HG03432 (cell line): ENCODE results near the gene B3GAT3.
"Not testable (repeated sequence)": the region's sequence is repeated elsewhere in the genome, so short reads cannot be mapped to it uniquely, and the experiment has no call there.

ENCODE experiments used
- ATAC-seq: cut with Tn5 transposase; IDR thresholded peaks from one replicate; pipeline ENCODE4 v1.9.1; 2021; ENCODE audit warnings: mild to moderate bottlenecking, moderate library complexity; ENCODE audit not compliant: unreplicated experiment

The B3GAT3 gene

DNA sequence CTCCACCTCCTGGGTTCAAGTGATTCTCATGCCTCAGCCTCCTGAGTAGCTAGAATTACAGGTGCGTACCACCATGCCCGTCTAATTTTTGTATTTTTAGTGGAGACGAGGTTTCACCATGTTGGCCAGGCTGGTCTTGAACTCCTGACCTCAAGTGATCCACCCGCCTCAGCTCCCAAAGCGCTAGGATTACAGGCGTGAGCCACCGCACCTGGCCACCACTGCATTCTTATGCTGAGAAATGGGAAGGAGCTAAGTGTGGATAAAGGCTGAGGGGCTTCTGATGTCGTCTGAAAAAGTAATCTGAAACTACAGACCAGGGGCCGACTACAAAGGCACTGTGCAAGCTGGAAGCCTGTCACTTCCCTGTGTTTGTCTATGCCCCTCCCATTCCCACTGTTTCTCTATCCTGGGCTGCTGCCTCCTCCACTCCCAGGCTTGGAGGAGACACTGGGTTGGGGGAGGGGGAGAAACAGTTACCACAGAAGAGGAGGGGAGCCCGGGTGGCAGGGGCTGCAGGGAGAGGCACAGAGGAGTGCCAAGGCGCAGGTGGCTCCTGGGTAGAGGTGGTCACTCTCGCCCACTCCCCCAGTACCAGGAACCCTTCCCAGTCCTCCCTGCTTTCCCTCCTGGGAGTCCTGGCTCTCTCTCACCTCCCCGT is 17.2 kb downstream of the B3GAT3 start:
- ATAC-seq, result no peak

DNA sequence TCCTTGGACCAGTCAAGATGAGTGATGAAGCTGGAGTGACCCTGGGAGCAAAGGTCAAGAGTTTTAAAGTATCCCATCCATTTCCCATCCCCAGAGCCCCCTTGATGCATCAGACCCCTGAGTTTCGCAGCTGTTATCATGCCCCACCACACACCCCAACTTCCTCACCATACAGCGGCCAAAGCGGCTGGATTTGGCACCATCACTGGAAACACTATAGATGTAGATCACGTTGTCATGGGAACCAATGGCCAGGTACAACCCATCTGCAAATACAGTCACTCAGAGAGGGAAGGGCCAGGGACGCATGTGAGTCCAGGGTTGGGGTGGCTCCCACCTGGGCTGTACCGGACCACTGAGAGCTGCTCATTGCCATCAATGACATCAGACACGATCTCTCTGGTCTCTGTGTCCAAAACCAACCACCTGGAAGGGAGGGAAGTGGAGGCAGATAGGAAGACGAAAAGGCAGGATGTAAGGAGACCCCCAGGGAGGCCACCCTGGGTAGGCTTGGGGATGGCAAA is 17.9 kb downstream of the B3GAT3 start:
- ATAC-seq, result no peak

- no peak for ATAC-seq
Measured at GRCh38 chr11:62603072-62603408, 18.7 kb downstream of the B3GAT3 start.

- no peak for ATAC-seq
Measured at GRCh38 chr11:62602141-62603071, 19.4 kb downstream of the B3GAT3 start.

GRCh38 chr11:62601372-62602140 is 20.2 kb downstream of the B3GAT3 start, which contains the start of gene MTA2:
Gene MTA2, minus strand, starts transcription at chr11:62601865. Its CDS starts 415 bp downstream, at chr11:62601450.
- ATAC-seq, result peak; percentile 80

- no peak for ATAC-seq
Measured at GRCh38 chr11:62601122-62601371, 20.7 kb downstream of the B3GAT3 start.

DNA sequence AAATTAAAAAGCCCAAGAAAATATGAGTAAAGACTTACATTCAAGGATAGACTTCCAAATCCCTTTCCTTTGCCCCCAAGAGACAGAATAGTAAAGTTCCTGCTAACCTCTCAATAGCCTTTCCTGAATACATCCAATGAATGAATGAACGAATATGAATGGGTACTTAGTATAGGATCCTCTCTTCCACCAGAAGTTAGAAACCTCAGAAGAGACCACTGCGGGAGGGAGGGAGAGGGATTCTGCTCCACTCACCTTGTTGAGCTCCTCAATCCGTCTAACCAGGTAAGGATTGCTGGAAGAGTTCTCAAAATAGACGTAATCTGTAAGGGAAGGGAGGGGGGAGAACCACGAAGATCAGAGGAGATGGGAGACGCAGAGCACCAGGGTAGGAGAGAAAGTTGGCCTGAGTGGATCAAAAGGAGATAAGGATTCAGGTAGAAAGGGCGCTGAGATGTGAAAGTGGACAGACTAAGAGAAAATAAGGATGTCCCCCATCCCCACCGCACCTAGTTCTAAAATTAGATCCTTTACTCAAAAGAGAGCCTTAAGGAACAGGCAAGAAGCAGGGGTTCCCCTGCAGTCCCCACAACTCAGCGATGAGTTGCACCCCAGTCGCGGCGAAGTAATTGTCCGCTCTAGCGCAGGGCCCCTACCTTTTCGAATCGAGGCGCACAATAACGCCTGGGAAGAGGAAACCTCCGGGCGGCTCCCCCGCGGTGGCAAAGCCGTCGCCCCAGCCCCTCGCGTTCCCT is 21.2 kb downstream of the B3GAT3 start:
- ATAC-seq, result no peak

- no peak for ATAC-seq
Measured at GRCh38 chr11:62599901-62600300, 21.9 kb downstream of the B3GAT3 start.

GRCh38 chr11:62599069-62599696 is 22.6 kb downstream of the B3GAT3 start:
- peak; percentile 54 for ATAC-seq

DNA sequence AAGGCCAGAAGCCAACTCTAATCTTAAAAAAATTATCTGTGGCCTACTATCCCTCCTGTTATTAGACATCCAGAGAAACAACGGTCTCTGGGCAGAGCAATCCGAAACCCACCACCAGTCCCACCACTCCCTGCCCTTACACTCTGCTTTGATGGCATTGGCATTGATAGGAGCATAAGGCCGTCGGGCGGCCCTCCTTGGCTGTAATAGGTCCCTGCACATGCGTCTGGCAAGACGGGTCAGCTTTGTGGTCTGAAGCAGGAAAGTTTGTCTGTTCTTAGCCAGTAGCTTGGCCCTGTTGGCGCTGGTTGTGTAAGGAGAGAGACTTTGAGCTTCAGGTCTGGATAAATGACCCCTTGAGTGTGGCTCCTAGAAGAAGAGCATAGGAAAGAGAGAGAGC is 26.7 kb downstream of the B3GAT3 start:
- no peak for ATAC-seq

- no peak for ATAC-seq
Measured at GRCh38 chr11:62593434-62594044, 28.2 kb downstream of the B3GAT3 start.

DNA sequence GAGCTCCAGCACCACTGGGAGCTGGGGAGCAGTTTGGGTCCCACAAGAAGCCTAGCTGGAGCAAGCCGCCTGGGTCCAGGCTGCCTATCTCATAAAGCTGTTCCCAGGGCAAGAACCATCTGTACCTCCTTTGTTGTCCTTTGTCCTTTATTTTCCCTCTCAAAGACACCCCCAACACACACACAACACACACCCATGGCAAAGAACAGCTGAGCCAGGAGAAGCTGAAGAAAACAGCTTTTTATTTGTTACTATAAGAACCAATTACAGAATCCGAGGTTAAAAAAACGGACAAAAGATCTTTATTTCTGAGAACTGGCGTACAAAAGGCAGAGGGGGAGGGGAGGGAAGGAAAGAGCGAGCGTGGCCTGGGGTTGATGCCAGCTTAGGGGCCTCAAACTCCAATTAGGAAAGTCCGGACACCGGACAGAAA is 28.8 kb downstream of the B3GAT3 start:
- ATAC-seq, result no peak

GRCh38 chr11:62592146-62592815 is 29.5 kb downstream of the B3GAT3 start:
- ATAC-seq, result no peak

DNA sequence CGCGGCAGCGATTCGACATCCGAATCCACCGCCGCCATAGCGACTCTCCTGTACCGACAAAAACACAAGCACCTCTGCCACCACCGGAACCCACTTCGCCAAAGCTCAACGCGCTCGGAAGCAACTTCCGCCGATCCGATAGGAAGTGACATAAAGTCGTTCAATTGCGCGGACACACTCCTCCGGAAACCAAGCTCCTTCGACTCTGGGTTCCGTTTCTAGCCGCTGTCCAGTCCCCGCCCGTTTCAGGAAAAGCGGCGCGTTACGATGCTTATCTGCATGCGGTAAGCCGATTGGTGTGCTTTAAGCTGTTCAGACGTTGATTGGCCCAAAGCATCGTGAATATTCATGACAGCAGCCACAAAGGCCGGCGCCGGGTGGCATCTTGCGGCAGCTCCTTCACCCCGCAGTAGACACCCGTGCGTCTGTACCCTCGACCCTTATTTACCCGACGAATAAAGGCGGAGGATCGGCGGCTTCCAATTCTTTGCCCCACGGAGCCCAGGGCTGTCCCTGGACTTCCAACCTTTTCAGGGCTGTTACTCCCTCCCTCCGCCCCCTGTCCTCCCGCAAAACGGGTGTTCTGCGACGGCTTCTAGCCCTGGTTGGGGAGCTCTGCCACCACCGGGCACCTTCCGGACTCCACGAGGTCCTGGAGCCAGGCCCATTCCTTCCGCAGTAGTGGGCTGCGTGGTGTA is 30.2 kb downstream of the B3GAT3 start, which contains the start of gene TUT1:
Gene TUT1, minus strand, starts transcription at position 76 of the 698 bp plus-strand sequence. Its CDS starts 38 bp downstream, at position 38.
- peak; percentile 82 for ATAC-seq

DNA sequence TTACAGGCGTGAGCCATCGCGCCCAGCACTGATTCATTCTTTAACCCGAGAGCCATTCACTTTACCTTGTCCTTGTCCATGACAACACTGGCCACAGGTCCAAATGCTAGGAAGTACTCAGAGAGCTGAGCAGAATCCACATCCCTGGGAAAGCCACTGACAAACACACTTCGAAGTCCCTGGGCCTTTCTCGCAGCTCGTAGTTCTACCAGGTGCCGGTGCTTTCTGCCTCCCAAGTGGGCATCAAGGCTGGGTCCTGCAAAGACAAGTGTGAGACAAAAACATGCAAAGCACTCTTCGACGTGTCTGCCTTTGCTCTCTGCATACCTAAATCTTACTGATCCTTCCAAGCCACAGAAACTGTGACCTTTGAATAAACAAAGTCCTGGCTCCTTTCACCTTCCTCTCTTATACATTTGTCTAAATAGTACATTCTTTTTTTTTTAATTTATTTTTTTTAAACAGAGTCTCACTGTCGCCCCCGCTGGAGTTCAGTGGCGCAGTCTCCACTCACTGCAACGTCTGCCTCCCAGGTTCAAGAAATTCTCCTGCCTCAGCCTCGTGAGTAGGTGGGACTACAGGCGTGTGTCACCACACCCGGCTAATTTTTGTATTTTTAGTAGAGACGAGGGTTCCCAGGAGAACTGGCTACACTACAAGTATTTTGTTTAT is 32.7 kb downstream of the B3GAT3 start:
- no peak for ATAC-seq

DNA sequence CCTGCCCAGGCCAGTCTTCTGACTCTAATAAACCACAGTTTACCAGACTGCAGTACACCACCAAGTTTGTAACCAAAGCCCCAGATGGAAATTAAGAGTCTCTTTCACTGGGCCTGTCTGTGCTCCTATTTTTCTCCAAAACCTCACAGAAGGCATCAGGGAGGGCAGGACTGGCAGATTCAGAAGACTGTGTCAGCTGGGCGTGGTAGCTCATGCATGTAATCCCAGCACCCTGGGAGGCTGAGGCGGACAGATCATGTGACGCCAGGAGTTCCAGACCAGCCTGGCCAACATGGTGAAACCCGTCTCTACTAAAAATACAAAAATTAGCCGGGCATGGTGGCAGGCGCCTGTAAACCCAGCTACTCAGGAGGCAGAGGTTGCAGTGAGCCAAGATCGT is 36.4 kb downstream of the B3GAT3 start:
- not testable (repeated sequence) for ATAC-seq

- ATAC-seq, result not testable (repeated sequence)
Measured at GRCh38 chr11:62581735-62582134, 40.1 kb downstream of the B3GAT3 start.
